NCI-H345 (cell line): ENCODE results near the gene OR6C6.
"Not testable (repeated sequence)": the region's sequence is repeated elsewhere in the genome, so short reads cannot be mapped to it uniquely, and the experiment has no call there.

Experiments used
- DNase-seq: peaks from one replicate; lab custom pipeline; 2025; lab: John Stamatoyannopoulos, UW

Gene OR6C6

DNA sequence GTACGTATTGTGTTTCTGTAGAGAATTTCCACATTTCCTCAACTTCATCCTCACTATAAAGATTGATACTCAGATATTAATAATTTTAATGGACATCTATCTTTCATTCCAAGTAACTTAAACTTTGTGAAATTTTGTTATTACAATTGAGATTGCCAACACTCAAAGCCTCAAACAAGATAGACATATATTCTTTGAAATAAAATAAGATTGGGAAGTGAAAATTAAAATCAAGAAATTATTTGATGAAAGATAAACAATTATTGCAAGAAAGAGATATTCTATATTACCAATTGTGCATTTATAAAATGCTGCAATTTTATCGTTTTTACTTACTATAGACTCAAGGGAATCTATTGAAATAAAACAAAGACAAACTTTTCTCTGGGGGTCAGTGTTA lies at the start of gene OR6C6:
Gene OR6C6 (minus strand): TSS at position 101 of the 400 bp plus-strand sequence. CDS start 1,337 bp downstream, outside the sequence.
- DNase-seq = no peak

DNA sequence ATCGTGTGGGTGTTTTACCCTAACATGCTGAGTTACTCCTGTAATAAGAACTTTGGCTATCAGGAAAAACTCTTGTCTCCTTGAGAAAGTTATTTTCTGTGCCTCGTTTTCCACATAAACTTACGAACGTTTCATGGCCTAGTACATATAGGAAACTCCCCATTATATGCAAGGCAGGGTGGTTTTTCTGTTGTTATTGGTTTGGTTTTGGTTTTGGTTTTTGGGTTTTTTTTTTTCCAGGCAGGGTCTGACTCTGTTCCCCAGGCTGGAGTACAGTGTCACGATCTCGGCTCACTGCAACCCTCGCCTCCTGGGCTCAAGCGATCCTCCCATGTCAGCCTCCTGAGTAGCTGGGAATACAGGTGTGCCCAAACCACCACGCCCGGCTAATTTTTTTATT lies 39.6 kb upstream of the OR6C6 start:
- DNase-seq = no peak

DNA sequence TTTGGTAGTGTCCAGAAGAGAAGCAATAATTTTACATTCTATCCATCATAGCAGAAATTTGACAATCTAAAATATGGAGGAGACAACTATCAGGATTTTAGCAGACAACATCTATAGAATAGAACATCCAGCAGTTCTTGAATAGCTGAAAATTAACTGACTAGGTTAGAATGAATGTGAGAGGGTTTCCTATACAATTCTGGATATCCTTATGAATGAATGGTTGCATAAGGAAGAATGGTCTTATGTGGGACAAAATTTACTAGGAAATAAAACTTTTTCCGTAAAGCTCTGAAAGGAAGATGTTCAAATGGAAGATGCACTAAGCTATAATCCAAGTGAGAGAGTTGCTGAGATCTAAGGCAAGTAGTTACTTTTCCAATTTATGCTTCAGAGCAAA lies 34.1 kb upstream of the OR6C6 start, which contains the start of gene OR6C3:
Gene OR6C3 (plus strand): TSS at position 301 of the 400 bp plus-strand sequence. CDS start 955 bp downstream, outside the sequence.
- DNase-seq = no peak

DNA sequence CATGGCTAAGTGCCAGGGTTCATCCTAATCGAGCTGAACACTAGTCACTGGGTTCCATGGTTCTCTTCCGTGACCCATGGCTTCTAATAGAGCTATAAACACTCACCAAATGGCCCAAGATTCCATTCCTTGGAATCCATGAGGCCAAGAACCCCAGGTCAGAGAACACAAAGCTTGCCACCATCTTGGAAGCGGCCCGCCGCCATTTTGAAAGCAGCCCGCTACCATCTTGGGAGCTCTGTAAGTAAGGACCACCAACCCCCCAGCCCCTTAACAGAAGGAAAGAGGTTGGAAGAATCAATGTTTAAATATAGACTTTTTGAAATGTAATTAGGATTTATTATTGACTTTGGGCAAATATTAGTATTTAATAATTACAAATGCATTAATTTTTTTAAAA lies 29.4 kb upstream of the OR6C6 start:
- not testable (repeated sequence) for DNase-seq

DNA sequence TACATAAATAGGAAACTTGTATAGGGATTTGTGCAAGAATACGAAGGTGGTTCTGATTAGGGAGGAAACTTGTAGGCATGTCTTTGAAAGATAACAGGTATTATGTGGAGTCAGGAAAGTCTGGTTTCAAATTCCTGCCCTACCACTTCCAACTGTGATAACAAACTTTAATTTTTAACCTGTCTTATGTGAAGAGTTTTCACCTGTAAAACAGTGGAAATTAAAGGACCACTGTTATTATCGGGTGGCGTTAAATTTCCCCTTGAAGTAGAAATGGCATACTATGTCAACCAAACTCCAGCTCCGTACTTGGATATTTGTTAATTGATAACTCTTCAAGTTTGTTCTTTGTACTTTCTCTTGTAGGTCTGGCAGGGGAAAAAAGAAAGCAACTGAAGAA lies 23.8 kb upstream of the OR6C6 start:
- DNase-seq = no peak

DNA sequence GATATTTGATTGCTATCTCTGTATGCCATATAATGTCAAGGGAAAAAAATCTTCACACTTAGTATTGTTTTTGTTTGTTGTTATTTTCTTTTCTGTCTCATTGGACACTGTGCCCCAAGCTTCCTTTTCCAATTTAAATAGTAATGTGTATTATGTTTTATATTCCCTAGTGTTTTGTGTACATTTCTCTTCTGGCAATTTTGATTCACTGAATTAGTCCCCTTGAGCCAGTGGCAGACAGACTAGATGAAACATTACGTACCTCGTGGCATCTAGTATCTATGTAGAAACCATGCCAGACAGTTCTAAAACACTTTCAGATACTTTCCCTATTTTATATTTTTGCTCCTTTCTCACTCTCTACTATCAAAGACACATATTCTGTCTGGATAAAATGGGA lies 17.7 kb upstream of the OR6C6 start, which contains the start of gene OR6C1:
Gene OR6C1 (plus strand): TSS at position 301 of the 400 bp plus-strand sequence. CDS start 6,257 bp downstream, outside the sequence.
- no peak for DNase-seq

DNA sequence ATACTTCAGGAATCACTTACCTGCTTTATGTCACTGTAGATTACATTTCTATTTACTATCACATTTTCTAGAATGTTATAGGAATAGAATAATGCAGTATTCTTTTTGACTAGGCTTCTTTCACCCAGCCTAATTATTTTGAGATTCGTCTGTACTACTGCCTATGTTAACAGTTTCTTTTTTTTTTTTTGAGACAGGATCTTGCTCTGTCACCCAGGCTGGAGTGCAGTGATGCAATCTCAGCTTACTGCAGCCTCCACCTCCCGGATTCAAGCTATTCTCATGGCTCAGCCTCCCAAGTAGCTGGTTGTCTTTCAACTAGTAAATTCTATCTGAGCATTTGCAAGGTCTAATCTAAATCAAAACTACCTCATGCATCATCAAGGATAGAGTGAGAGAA lies 6.4 kb downstream of the OR6C6 start:
- DNase-seq = no peak

DNA sequence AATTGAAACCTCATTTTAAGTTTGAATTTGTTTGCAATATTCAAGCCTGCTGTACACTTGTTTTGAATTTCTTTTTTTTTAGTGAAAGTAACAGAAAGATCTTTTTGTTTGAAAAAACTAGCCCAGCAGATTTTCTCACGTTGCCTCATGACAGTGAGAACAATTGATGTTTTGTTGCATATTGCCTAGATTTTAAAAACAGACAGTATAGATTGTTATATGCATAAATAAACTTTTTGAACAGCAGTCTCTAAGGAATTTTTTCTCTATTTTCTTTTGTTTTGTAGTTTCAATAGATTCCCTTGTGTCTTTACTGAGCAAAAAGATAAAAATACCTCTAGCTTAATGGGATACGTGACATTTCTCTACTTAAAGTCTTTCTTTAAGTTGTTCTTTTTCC lies 15.4 kb downstream of the OR6C6 start:
- no peak for DNase-seq

DNA sequence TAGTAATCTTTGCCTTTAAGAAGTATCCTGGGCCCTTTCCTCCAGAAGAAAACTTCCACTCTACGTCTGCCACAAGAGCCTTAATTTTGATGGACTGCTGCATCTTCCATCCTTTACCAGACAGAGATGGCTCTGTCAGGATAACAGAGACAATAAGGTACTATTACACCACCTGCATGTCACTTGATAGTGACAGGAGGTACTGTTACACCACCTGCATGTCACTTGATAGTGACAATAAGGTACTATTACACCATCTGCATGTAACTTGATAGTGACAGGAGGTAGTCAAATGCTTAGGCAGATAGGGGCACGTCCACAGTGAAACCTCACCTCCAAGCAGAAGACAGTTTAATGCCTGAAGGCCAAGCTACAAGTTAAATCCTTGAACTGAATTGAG lies 38.1 kb downstream of the OR6C6 start:
- no peak for DNase-seq

DNA sequence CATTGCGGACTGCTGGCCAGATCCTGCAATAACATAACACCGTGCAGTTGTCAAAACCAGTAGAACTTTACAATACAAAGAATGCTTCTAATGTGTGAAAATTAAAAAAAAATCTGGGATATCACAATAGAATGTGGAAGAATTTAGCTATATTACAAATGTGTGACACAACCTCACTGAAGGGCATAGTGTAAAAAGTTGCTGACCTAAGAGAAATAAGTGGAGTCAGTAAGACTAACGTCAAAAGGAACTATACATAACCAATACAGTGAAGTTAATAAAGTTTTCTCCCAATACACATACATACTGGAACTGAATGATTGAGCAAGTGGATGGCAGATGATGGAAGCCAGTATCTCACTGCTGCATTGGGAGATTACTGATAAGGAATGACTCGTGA lies 39.5 kb downstream of the OR6C6 start:
- no peak for DNase-seq

DNA sequence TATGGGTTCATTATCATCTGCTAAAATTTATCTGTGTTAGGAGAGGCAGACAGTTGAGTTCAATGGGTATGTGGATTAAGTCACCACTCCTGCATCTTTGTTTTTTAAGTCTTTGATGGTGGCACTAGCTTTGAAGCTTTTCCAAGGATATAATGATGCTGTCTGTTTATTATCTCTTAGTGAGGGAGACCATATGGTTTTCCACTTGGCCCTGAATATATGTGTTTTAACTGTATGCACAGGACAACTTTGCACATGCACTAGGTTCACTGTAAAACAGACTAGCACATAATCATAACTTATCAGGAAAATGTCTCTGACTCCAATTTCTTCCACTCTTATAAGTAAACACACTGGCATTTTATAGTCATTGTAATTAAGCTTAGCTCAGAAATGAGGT lies 43.1 kb downstream of the OR6C6 start:
- DNase-seq = no peak

DNA sequence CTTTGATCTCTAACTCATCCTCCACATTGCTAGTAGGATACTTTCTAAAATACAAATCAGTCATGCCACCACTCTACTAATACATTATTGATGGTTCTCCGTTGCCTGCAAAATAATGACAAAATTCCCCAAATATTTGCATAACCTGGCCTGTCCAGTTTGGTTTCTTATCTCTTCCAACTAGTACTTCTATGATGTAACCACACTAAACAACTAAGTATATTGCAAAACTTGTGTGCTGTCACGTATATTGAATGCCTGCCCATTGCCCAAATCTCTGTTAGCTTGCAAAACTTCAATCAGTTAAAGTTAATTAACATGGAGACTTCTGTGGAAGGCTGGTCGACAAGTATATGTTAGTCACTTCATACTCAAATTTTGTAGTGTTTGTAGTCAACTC lies 45.4 kb downstream of the OR6C6 start:
- DNase-seq = no peak

DNA sequence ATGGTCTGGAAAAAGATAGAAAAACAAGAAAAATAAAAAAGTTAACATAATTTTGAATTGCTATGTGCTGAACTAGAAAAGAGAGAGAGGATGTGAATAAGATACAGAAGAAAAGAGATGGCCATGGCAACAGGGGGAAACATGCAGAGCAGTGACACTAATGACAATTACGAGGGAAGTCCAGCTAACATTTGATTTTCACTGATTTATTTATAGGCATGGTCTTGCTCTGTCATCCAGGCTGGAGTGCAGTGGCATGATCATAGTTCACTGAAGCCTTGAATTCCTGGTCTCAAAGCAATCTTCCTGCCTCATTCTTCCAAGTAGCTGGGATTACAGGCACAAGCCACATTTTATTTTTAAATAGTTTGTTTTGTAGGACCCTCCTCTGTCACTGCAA lies 50.2 kb downstream of the OR6C6 start:
- DNase-seq = no peak

DNA sequence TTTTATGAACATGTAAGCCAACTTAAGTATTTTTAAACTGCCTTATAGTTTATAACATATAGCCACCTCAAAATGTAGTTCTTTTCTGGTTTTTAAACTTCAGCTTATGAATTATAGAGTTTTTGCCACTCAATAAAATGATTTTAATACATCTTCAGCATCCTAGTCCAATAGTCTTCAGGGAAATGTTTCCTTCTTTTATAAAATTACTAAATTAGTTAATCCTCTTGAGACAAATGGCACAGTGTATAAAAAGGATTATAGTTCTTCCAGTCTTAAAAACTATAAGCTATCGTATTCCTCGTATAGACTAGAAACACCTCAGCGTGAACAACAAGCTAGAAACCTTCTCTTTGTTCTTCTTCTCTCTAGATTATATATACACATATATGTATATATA lies 52.1 kb downstream of the OR6C6 start, which contains the start of gene OR6C74:
Gene OR6C74 (plus strand): TSS at position 301 of the 400 bp plus-strand sequence. CDS start 2,679 bp downstream, outside the sequence.
- no peak for DNase-seq
